ENCODE results near the gene OTULIN.

The OTULIN gene

DNA sequence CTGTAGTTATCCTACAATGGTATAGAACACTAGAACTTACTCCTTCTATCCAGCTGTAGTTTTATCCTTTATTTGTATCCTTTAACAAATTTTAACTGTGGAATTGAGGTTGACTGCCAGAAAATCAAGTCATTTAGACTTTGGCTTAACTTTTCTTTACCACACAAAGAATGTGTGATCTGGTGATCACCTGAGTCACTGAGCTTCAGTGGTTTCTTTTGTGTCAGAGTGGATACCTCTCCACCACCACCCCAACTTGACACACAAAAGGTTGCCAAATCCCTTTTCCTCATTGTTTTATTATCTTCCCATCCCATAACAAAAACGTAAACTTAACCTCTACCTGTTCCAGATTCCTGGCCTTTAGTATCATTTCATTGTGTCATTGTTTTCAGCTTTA, 5.5 kb downstream of the OTULIN start:
- Mint-ChIP-seq H3K4me1 (peaks cover 74% of the 10 kb centered on the region), H3K27me3 (ENCODE audit: low read depth, poor library complexity) (no peaks in the 10 kb centered on the region)

DNA sequence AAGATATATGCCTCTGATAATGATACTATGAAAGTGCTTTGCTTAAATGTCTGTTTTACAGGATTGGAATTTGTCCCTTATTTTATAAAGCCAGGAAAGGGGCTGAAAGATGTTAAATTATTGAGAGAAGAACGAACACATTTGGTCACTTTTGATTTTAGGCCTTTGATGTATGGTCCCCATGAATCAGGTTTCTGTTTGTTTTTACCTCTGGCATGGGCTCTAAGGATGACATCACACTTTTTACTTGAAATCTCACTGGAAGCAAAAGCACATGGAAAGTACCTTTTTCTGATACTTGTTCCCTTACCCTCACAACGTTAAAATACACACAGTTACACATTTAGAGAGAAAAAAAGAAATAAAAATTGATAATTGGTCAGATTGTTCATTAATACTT, 6.9 kb downstream of the OTULIN start:
- DNase-seq = no peak
- no peak overlapping the region for H3K27ac Mint-ChIP-seq

More for the DNA sequence above, 5.5 kb downstream of the OTULIN start:
- TF ChIP-seq, protein P1, sequence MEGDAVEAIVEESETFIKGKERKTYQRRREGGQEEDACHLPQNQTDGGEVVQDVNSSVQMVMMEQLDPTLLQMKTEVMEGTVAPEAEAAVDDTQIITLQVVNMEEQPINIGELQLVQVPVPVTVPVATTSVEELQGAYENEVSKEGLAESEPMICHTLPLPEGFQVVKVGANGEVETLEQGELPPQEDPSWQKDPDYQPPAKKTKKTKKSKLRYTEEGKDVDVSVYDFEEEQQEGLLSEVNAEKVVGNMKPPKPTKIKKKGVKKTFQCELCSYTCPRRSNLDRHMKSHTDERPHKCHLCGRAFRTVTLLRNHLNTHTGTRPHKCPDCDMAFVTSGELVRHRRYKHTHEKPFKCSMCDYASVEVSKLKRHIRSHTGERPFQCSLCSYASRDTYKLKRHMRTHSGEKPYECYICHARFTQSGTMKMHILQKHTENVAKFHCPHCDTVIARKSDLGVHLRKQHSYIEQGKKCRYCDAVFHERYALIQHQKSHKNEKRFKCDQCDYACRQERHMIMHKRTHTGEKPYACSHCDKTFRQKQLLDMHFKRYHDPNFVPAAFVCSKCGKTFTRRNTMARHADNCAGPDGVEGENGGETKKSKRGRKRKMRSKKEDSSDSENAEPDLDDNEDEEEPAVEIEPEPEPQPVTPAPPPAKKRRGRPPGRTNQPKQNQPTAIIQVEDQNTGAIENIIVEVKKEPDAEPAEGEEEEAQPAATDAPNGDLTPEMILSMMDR (IDR thresholded peaks at IDR 0.05) = no peak
- peaks cover 19% of the 10 kb centered on the region for H3K36me3 Mint-ChIP-seq (ENCODE audit: low read depth)
- DNase-seq = no peak
- no peak overlapping the region for H3K4me3 Mint-ChIP-seq
- H3K27ac Mint-ChIP-seq = no peak overlapping the region
- no peaks in the 10 kb centered on the region for H3K9me3 Mint-ChIP-seq

DNA sequence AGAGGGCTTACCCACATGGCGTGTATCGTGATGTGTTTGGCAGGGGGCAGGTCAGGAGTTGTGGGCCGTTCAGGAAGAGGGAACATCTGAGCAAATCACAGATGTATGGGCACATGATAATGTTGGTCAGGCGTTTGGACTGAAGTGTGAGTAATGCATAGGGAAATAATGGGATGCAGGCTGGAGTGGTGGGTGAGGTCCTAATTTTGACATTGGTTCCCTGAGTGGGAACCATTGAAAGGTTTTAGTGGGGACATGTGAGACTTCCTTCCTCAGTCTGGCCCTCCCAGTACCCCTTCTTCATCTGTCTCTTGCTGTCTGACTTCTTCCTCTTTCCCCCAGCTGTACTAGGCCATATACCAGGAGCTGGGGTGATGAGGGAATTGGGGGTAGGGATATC, 7.6 kb downstream of the OTULIN start:
- no peaks in the 10 kb centered on the region for H3K27me3 Mint-ChIP-seq (ENCODE audit: low read depth, poor library complexity)
- peaks cover 71% of the 10 kb centered on the region for H3K4me1 Mint-ChIP-seq
- peak overlapping the region; percentile 12 for H3K27ac Mint-ChIP-seq
- TF ChIP-seq, protein P1 (IDR thresholded peaks at IDR 0.05) = no peak
- H3K9me3 Mint-ChIP-seq = no peaks in the 10 kb centered on the region
- H3K36me3 Mint-ChIP-seq (ENCODE audit: low read depth) = peaks cover 19% of the 10 kb centered on the region
- no peak overlapping the region for H3K4me3 Mint-ChIP-seq
- no peak for DNase-seq

More for the DNA sequence above, 6.9 kb downstream of the OTULIN start:
- TF ChIP-seq, protein P1 (IDR thresholded peaks at IDR 0.05) = no peak
- no peak overlapping the region for H3K4me3 Mint-ChIP-seq
- H3K9me3 Mint-ChIP-seq = no peaks in the 10 kb centered on the region
- peaks cover 74% of the 10 kb centered on the region for H3K4me1 Mint-ChIP-seq
- no peaks in the 10 kb centered on the region for H3K27me3 Mint-ChIP-seq (ENCODE audit: low read depth, poor library complexity)
- peaks cover 19% of the 10 kb centered on the region for H3K36me3 Mint-ChIP-seq (ENCODE audit: low read depth)

DNA sequence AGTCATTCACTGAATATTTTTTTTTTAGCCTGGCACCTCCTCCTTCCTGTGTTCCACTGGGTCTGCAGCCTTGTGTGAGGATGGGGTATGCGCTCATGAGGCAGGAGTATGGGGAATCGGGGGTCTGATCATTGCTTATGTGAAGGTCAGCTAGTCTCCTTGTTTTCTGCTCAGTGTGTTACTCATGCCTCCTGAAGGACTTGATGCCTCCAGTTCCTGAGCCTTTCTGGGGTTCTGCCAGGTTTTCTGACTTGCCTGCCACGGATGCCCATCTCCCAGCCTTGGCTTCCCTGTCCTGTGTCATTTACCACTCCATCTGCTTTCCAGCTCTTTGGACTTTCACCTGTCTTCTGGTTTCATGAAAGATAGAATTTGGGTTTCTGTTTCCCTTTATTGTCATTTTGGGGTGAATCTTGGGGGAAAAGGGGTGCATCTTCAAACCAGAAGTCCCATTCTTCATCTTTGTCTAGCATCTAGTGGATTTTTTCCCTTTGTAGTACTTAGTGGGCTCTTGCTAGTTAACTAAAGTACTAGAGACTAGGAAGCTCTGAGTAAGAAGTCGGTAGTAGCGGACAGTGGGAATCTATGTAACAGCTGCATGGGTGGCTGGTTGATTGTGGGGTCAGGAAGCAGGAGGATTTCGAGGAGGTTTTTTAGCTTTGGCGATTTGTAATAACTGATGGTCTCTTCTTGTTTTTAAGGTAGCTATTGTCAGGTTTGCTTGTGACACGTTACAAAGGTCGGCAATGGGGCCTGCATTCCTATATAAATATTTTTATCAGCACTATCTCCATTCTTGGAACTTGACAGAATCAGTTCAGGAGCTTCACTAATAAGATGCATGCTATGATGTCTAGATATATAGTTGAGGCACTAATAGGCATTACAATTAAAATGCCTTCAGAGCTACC, 8.2 kb downstream of the OTULIN start:
- H3K4me3 Mint-ChIP-seq = no peak overlapping the region
- no peaks in the 10 kb centered on the region for H3K9me3 Mint-ChIP-seq
- DNase-seq = no peak
- peaks cover 67% of the 10 kb centered on the region for H3K4me1 Mint-ChIP-seq
- H3K27me3 Mint-ChIP-seq (ENCODE audit: low read depth, poor library complexity) = no peaks in the 10 kb centered on the region
- no peak overlapping the region for H3K27ac Mint-ChIP-seq
- TF ChIP-seq, protein P1 (IDR thresholded peaks at IDR 0.05) = no peak
- peaks cover 22% of the 10 kb centered on the region for H3K36me3 Mint-ChIP-seq (ENCODE audit: low read depth)

DNA sequence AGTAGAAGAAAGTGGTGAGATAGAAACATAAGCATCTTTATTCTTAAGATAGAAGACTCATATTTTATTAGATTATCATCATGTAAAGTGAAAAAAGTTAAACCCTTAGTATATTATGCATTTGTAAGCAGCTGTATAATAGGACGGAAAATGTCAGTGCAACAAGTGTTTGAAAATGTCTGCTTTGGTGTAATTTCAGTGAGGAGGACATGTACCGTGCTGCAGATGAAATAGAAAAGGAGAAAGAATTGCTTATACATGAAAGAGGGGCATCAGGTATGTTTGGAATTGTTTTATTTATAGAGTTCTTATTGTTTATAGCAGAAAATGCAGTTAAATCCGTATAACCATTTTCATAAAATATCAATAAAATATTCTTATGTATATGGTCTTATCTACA, 8.9 kb downstream of the OTULIN start:
- Mint-ChIP-seq H3K9me3 (no peaks in the 10 kb centered on the region), H3K27ac (peak overlapping the region; percentile 17), H3K4me1 (peaks cover 60% of the 10 kb centered on the region), H3K4me3 (no peak overlapping the region), H3K27me3 (ENCODE audit: low read depth, poor library complexity) (no peaks in the 10 kb centered on the region), H3K36me3 (ENCODE audit: low read depth) (peaks cover 22% of the 10 kb centered on the region)
- DNase-seq = no peak
- TF ChIP-seq, protein P1 (IDR thresholded peaks at IDR 0.05) = no peak

Data from nephron progenitor cell (in vitro differentiated cells).